Measurements from ENCODE around the gene EYA4.

DNA sequence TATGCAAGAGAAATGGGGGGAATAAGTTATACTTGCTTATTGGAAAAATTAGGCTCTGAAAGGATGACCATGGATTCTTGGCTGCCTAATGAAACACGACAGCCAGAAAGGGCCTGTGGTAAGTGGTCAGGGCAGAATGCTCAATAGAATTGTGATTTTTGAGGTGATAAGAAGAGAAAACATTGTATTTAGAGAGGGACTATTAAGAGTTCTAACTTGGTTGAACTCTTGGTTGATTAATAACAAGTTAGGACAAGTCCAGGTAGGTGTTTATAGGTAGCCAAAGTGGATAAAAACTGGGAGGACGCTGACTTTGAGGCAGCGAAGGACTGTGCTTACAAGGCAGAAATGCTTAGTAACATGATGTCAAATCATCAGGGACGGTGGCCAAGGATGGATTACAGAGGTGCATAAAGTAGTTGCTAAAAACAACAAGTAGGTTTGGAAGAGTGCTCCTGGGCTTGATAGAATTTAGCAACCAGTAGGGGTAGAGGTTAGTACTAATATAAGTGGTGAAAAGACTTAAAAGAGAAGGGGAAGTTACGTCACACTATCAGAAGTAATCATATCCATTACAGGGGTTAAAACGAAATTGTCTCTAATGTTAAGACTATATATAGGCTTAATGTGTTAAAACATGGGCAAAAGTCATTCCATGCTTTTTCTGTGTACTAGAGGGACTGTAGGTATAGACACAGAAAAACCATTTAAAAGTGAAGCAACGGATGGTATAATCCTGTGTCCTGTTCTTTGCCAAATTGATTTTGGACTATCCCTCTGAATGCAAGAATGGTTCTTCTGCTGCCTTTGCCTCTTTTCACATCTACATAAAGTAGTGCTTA is 98.6 kb downstream of the EYA4 start:
- TF ChIP-seq, protein P1, sequence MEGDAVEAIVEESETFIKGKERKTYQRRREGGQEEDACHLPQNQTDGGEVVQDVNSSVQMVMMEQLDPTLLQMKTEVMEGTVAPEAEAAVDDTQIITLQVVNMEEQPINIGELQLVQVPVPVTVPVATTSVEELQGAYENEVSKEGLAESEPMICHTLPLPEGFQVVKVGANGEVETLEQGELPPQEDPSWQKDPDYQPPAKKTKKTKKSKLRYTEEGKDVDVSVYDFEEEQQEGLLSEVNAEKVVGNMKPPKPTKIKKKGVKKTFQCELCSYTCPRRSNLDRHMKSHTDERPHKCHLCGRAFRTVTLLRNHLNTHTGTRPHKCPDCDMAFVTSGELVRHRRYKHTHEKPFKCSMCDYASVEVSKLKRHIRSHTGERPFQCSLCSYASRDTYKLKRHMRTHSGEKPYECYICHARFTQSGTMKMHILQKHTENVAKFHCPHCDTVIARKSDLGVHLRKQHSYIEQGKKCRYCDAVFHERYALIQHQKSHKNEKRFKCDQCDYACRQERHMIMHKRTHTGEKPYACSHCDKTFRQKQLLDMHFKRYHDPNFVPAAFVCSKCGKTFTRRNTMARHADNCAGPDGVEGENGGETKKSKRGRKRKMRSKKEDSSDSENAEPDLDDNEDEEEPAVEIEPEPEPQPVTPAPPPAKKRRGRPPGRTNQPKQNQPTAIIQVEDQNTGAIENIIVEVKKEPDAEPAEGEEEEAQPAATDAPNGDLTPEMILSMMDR (IDR thresholded peaks at IDR 0.05), result no peak
- TF ChIP-seq POLR2A (IDR thresholded peaks at IDR 0.05), result no peak
- TF ChIP-seq POLR2AphosphoS5 (IDR thresholded peaks at IDR 0.05), result no peak
